Stimulated activated CD8-positive, alpha-beta memory T cell treated with anti-CD3 and anti-CD28 coated beads, Interleukin-15, amount 100 ng/mL, for 48 hours (primary cell): ENCODE results near the gene PPP1R13L.
A peak's percentile ranks its signal among the peaks of the same experiment; 100 is the strongest.
"Not testable (repeated sequence)": the region's sequence is repeated elsewhere in the genome, so short reads cannot be mapped to it uniquely, and the experiment has no call there.

Source experiments
- DNase-seq, 2 donors: peaks; one replicate each; pipeline ENCODE4 v3.0.0-alpha.2; 2020; ENCODE audit warnings: low read depth in 2 of 2

Gene PPP1R13L

DNA sequence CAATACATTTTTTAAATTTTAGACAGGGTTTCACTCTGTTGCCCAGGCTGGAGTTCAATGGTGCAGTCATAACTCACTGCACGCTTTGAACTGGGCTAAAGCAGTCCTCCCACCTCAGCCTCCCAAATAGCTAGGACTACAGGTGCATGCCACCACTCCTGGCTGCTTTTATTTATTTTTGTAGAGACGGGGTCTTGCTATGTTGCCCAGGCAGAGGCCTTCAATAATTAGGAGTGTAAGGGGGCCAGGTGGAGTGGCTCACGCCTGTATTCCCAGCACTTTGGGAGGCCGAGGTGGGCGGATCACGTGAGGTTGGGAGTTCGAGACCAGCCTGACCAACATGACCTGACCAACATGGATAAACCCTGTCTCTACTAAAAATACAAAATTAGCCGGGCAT, 27.7 kb upstream of the PPP1R13L start:
- DNase-seq: not testable (repeated sequence)

GRCh38 chr19:45431008-45431407, 26.1 kb upstream of the PPP1R13L start:
- not testable (repeated sequence) for DNase-seq

DNA sequence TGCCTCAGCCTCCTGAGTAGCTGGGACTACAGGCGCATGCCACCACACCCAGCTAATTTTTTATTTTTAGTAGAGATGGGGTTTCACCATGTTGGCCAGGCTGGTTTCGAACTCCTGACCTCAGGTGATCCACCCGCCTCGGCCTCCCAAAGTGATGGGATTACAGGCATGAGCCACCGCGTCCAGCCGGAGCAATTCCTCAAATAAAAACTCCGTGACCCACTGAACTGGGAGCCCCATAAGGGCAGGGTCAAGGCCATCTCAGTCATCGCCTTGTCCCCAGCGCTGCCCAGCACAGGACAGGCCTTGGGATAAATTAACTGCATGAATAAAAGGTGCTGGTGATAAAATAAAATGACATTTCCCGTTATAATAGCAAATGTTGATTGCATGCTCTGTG, 25.0 kb upstream of the PPP1R13L start:
- not testable (repeated sequence) for DNase-seq

GRCh38 chr19:45428384-45429231, 23.7 kb upstream of the PPP1R13L start:
- DNase-seq: no peak

- DNase-seq: peak; percentile 35 to 37
Observed at GRCh38 chr19:45424191-45425058, 19.6 kb upstream of the PPP1R13L start.

DNA sequence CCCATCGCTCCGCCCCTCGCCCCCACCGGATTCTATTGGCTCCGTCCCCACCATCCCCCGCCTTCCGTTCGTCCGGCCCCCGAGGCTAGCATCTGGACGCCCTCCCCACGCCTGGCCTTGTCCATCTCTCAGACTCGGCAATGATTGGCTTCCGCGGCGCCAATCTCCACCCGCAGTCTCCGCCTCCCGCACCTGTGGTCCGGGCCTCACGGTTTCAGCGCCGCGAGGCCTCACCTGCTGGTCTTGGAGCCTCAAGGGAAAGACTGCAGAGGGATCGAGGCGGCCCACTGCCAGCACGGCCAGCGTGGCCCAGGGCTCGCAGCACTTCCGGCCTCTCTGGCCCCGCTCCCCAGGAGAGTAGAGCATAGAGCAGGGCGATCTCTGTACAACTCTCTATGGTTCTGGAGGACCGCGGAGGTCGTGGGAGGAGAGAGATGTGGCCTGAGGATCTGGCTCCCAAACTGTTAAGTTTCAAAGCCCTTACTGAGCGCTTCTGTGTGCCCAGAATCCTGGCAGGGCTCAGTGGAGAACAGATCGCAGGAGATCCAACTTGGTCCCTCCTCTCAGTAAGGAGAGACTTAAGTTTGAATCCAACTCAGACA, 18.8 kb upstream of the PPP1R13L start, which contains the start of gene ERCC1:
ERCC1 (minus strand) TSS at position 329 of the 602 bp plus-strand sequence. CDS start 543 bp downstream, outside the sequence.
- peak; percentile 84 to 86 for DNase-seq

DNA sequence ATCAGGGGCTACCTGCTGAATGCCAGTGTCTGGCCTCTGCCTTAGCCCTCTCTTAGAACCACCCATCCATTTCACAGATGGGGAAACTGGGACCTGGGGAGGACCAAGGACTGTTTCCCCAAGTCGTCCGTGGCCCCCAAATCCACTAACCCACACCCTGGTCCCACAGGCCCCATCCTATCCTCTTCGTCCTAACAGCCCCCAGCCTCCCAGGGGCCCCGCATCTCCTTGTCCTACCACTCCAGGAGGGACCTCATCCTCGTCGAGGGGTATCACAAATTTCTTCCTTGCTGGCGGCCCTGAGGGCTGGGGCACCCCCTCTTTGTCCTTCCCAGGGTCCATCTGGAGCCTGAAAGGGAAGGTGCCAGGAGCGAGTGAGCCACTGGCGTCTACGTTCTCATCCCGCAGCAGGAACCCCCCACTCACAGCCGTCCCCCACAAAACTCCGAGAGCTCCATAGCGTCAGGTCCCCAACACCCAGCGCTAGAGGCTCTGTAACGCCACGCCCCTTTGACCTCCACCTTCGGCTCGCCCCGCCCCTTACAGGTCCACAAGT, 18.2 kb upstream of the PPP1R13L start:
- no peak for DNase-seq

DNA sequence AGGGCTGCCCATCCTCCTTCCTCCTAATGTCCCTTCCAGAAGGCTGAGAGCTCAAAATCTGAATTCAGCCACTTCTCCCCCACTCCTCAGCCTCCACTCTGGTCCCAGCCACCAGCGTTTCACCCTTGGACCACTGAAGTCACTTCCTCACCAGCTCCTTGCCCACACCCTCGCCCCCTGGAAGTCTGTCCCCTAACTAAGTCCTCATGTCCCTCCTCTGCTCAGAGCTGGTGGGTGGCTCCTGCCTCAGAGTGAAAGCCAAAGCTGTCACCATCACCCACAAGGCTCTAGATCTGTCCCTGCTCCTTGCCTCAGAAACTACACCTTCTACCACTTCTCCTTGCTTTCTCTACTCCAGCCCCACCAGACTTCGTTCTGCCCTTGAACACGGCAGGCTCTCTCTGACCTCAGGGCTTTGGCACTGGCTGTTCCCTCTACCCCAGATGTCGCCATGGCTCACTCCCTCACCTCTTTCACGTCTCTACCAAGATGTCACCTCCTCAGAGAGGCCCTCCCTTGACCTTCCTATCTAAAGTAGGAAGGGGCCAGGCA, 17.2 kb upstream of the PPP1R13L start:
- no peak for DNase-seq

GRCh38 chr19:45420871-45421270, 16.0 kb upstream of the PPP1R13L start:
- no peak for DNase-seq

DNA sequence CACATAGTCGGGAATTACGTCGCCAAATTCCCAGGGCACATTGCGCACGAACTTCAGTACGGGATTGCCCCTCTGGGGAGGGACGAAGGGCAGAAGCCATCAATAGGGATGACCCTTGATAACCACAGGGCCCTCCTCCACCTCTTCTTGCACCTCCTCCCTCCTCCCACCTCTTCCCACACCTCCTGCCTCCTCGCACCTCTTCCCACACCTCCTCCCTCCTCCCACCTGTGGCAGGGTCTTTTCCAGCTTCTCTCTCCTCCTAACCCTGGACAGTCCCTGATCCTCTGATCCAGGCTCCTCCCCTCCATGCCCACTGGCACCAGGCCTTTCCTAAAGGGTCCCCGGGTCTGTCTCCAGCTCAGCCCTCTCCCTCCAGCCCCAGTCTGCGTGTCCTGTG, 15.5 kb upstream of the PPP1R13L start:
- no peak for DNase-seq

DNA sequence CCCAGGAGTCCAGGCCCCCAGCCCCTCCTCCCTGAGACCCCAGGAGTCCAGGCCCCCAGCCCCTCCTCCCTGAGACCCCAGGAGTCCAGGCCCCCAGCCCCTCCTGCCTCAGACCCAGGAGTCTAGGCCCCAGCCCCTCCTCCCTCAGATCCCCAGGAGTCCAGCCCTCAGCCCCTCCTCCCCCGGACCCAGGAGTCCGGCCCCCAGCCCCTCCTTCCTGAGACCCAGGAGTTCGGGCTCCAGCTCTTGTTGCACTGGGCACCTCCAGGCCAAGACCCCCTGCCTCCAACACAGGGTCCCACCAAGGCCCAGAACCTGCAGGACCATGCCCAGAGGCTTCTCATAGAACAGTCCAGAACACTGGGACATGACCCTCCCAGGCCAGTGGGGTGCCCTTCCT, 15.0 kb upstream of the PPP1R13L start:
- no peak for DNase-seq

DNA sequence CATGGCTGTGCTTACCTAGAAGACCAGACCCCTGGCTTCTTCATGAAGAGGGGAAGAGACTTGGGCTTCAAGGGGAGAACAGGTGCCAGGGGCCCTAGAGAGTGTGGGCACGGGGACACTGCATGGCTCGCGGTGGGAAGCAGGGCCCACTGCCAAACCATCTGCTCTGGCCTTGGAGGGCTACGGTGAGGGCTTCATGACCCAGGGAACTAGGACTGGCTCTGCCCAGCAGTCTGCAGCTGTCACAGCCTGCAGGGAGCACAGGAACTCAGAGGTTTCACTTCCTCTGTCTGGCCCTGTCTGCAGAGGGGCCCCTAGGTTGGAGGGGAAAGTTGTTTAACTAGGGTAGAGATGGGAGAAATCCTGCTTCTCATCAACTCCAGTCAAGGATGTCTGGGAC, 14.5 kb upstream of the PPP1R13L start:
- DNase-seq: no peak

DNA sequence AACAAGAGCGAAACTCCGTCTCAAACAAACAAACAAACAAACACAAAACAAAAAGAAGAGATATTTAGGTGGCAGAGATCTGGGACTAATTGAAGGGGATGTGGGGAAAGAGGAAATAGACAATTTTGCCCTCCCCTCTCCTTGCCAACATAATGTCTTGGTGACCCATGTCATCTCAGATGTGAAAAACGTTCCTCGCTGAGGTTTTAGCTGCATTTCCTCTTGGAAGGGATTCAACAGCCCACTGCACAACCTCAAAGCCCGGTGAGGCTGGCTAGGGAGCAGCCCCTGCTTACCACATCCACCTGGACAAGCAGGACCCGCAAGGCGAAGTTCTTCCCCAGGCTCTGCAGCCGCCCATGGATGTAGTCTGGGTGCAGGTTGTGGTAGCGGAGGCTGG, 13.9 kb upstream of the PPP1R13L start:
- no peak for DNase-seq

DNA sequence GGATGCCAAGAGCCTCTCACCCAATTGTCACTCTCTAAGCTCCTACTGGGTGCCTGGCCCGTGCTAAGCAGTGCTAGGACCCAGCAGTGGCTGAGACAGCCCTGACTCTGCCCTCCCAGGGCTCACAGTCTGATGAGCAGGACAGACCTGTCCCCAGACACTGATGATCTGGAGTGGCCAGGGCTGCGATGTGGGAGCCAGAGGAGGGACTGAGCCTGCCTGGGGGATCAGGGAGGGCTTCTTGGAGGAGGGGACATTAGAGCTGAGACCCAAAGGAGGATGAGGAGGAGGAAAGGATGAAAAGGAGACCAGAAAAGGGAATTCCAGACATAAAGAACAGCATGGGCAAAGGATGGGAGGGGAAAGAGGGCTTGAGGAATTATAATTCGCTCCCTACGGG, 12.3 kb upstream of the PPP1R13L start:
- DNase-seq: no peak

DNA sequence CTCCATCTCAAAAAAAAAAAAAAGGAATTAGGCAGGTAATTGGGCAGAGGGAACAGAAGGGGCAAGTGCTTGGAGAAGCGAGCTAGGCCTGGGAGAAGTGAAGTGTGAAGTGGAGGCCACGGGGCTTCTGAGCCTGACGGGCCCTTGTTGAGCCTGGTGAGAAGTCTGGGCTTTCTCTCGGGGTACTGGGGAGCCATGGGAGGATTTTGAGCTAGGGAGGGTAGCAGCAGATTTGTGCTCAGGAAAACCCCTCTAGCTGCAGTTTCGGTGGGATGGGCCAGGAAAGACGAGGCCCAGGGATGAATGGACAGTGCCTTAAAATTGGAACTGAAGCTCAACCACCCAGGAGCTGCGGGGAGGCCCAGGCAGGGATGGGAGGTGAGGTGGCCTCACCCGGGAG, 9.6 kb upstream of the PPP1R13L start:
- DNase-seq: no peak

DNA sequence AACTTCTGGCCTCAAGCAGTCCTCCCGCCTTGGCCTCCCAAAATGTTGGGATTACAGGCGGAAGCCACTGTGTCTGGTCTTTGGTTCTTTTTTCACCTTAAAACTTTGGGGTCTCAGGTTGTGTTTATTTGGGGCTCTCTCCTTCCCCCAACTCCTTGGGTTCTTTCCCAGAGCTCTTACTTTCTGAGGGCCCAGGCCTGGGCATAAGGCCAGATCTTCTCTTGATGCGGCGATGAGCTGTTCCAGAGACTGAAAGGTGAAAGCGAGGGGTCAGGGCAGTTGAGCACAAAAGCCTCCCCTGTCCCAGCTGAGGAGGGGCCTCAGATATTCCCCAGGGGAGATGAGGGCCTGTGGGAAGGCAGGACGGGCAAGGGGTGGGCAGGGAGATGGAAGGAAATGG, 8.6 kb upstream of the PPP1R13L start:
- no peak for DNase-seq

GRCh38 chr19:45410330-45410729, 5.5 kb upstream of the PPP1R13L start:
- DNase-seq: not testable (repeated sequence)

DNA sequence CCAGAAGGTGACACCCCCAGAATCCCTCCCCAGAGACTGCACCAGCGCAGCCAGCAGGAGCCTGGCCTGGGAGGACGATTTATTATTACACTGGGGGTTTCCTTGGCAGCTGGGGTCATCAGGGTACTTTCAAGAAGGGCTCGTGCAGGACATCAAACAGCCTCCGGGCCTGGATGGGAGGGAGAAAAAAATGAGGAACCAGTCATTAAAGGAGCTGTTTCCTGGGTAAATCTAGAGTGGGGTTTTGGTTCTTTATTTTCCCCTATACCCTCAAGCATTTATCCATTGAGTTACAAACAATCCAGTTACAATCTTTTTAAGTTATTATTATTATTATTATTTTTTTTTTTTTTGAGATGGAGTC, 4.7 kb upstream of the PPP1R13L start:
- no peak for DNase-seq

DNA sequence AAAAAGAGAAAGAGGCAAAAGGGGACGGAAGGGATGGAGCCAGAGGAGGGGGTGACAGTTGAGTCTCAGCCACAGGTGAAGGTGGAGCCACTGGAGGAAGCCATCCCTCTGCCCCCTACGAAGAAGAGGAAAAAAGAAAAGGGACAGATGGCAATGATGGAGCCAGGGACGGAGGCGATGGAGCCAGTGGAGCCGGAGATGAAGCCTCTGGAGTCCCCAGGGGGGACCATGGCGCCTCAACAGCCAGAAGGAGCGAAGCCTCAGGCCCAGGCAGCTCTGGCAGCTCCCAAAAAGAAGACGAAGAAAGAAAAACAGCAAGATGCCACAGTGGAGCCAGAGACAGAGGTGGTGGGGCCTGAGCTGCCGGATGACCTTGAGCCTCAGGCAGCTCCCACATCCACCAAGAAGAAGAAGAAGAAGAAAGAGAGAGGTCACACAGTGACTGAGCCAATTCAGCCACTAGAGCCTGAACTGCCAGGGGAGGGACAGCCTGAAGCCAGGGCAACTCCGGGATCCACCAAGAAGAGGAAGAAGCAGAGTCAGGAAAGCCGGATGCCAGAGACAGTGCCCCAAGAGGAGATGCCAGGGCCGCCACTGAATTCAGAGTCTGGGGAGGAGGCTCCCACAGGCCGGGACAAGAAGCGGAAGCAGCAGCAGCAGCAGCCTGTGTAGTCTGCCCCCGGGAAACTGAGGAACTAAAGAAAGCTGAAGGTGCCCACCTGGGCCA, 4.1 kb upstream of the PPP1R13L start:
- DNase-seq: no peak

- no peak for DNase-seq
Observed at GRCh38 chr19:45408121-45408520, 3.3 kb upstream of the PPP1R13L start.

- DNase-seq: not testable (repeated sequence)
Observed at GRCh38 chr19:45407585-45407984, 2.7 kb upstream of the PPP1R13L start.
